ENCODE data around the gene GPR149.

The GPR149 gene

DNA sequence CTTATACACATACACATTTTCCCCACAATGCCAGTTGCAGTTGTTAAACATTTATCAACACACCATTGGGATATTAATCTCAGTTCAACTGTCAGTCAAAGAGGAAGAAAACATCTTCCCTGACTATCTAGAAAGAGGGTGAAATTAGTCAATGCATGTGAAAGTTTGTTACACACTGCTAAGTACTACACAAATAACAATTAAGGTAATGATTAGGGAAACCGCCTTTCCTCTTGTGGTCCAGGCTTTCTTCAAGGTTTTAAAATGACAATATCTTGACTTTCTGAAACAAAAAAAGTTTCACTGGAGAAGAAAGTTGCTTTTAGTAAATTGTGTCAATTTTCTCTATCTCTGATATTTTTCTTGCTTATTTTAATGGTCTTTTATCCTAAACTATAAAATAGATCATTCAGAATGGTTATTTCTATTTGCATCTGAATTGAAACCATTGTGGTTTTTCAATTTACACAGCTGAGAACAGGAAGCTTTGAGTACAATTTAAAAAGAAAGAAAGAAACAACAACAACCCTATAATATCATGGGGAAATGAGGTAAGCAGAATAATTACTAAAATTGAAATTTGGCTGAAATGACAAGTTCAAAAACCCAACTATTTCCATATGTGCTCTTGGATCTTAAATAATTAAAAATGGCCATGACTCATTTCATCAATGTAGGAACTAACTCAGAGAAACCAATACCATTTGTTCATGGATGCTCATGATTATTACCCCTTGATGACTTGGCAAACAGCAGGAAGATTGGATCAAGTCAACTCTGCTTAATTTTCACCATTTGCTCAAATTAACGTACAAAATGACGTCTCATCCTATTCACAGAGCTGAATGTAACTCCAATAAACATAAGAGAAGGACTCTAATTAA, 31.7 kb downstream of the GPR149 start:
- H3K4me3 ChIP-seq (ENCODE audit: low read depth in 1 of 2, low read length in 2 of 2) = no peak overlapping the region
- H3K27ac ChIP-seq (ENCODE audit: low read depth, low read length) = no peak overlapping the region
- H3K9me3 ChIP-seq (ENCODE audit: low read length) = no peaks in the 10 kb centered on the region
- H3K9ac ChIP-seq (ENCODE audit: low read length) = no peak overlapping the region
- H3K4me1 ChIP-seq (ENCODE audit: insufficient read depth, low read length) = no peaks in the 10 kb centered on the region
- no peaks in the 10 kb centered on the region for H3K36me3 ChIP-seq (ENCODE audit: insufficient read depth, low read length)
- H3K27me3 ChIP-seq (ENCODE audit: control insufficient read depth in 1 of 2, insufficient read depth in 2 of 2, low read length in 2 of 2) = no peaks in the 10 kb centered on the region

DNA sequence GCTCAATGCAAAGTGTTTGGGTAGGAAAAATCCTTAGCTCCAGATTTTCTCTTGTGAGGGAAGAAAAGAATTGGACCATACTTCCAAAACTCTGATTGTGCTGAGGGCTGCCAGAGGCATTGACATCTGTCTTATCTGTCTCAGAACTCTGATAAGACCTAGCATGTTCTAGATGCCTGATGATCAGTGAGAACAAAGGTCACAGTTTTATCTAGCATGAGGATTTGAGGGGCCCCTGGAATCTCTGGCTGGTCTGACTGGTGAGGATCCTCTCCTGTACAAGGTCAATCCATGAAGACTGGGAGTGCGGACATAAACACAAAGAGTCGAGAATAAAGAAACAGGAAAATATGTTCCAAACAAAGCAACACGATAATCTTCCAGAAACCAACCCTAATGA, 40.1 kb downstream of the GPR149 start:
- H3K27ac ChIP-seq (ENCODE audit: low read depth, low read length) = no peak overlapping the region
- H3K27me3 ChIP-seq (ENCODE audit: control insufficient read depth in 1 of 2, insufficient read depth in 2 of 2, low read length in 2 of 2) = no peaks in the 10 kb centered on the region
- no peaks in the 10 kb centered on the region for H3K36me3 ChIP-seq (ENCODE audit: insufficient read depth, low read length)

DNA sequence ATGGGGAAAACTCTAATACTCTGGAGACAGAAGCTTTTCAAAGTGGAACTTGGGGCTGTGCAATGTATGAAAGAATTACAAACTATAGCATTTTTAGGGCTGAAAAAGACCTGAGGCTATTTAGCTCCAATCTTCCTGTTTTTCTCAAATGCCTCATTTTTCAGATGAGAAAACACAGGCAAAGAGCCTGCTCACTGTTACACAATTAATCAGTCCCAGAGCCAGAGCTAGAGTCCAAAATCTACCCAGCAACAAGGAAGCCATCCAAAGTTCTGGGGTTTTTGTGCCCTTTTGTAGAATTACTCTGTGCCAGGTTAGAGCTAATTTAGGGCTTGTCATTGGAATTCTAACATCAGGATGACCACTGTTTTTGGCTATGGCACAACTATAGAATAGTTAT, 45.5 kb downstream of the GPR149 start:
- Histone ChIP-seq H3K4me1 (ENCODE audit: insufficient read depth, low read length) (no peaks in the 10 kb centered on the region), H3K36me3 (ENCODE audit: insufficient read depth, low read length) (no peaks in the 10 kb centered on the region), H3K9ac (ENCODE audit: low read length) (no peak overlapping the region), H3K27me3 (ENCODE audit: control insufficient read depth in 1 of 2, insufficient read depth in 2 of 2, low read length in 2 of 2) (no peaks in the 10 kb centered on the region), H3K4me3 (ENCODE audit: low read depth in 1 of 2, low read length in 2 of 2) (no peak overlapping the region), H3K9me3 (ENCODE audit: low read length) (no peaks in the 10 kb centered on the region), H3K27ac (ENCODE audit: low read depth, low read length) (no peak overlapping the region)

More for the DNA sequence above, 40.1 kb downstream of the GPR149 start:
- H3K4me3 ChIP-seq (ENCODE audit: low read depth in 1 of 2, low read length in 2 of 2) = no peak overlapping the region
- H3K9me3 ChIP-seq (ENCODE audit: low read length) = no peaks in the 10 kb centered on the region
- no peaks in the 10 kb centered on the region for H3K4me1 ChIP-seq (ENCODE audit: insufficient read depth, low read length)
- H3K9ac ChIP-seq (ENCODE audit: low read length) = no peak overlapping the region

DNA sequence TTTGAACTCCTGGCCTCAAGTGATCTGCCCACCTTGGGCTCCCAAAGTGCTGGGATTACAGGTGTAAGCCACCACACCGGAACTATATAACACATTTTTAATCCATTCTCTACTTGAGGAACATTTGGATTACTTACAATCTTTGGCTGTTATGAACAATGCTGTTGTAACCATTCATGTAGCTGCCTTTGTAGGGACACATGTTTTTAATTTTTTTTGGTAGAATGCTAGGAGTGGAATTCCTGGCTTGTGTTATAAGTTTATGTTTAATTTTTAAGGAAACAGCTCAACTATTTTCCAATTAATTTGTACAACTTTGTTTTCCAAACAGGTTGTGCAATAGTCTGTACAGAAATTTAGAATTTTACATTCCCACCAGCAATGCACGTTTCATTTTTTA, 51.7 kb downstream of the GPR149 start:
- H3K4me3 ChIP-seq (ENCODE audit: low read depth in 1 of 2, low read length in 2 of 2) = no peak overlapping the region
- H3K9ac ChIP-seq (ENCODE audit: low read length) = no peak overlapping the region
- no peaks in the 10 kb centered on the region for H3K27me3 ChIP-seq (ENCODE audit: control insufficient read depth in 1 of 2, insufficient read depth in 2 of 2, low read length in 2 of 2)
- no peaks in the 10 kb centered on the region for H3K9me3 ChIP-seq (ENCODE audit: low read length)
- H3K4me1 ChIP-seq (ENCODE audit: insufficient read depth, low read length) = no peaks in the 10 kb centered on the region
- no peaks in the 10 kb centered on the region for H3K36me3 ChIP-seq (ENCODE audit: insufficient read depth, low read length)
- H3K27ac ChIP-seq (ENCODE audit: low read depth, low read length) = no peak overlapping the region

DNA sequence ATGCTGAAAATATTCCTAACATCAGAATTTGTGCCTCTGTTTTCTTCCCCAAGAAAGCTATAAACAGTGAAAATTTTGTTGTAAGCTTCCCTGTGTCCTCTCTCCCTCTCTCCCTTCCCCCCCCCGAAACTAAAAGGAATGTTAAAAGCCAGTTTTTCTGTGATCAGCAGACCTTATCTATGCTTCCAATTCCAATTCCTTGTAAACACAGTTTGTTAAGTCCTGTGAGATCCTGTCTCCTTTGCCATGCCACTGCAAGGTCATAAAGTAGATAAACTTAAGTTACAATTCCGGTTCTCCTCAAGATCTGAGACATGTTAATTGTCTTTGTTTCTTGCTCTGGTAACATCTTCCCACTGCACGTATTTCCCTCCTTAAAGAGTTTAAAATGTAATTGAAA, 62.8 kb downstream of the GPR149 start:
- Histone ChIP-seq H3K9ac (ENCODE audit: low read length) (no peak overlapping the region), H3K27ac (ENCODE audit: low read depth, low read length) (no peak overlapping the region), H3K4me3 (ENCODE audit: low read depth in 1 of 2, low read length in 2 of 2) (no peak overlapping the region)

DNA sequence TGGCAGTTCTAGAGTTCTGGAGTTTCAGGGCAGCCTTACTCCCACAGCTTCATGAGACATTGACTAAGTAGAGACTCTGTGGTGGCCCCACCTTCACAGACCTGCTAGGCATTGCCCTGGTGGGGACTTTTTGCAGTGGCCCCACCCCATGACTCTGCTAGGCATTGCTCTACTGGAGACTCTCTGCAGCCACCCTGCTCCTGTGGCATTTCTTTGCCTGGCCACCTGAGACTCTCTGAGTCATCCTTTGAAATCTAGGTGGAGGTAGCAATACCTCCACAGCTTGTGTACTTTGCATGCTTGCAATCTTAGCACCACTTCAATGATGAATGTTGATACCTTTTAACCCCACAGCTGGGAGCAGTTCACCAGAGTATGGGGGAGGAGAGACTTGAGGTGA, 65.1 kb downstream of the GPR149 start:
- Histone ChIP-seq H3K9me3 (ENCODE audit: low read length) (no peaks in the 10 kb centered on the region), H3K9ac (ENCODE audit: low read length) (no peak overlapping the region), H3K4me3 (ENCODE audit: low read depth in 1 of 2, low read length in 2 of 2) (no peak overlapping the region), H3K36me3 (ENCODE audit: insufficient read depth, low read length) (no peaks in the 10 kb centered on the region), H3K4me1 (ENCODE audit: insufficient read depth, low read length) (no peaks in the 10 kb centered on the region), H3K27me3 (ENCODE audit: control insufficient read depth in 1 of 2, insufficient read depth in 2 of 2, low read length in 2 of 2) (no peaks in the 10 kb centered on the region), H3K27ac (ENCODE audit: low read depth, low read length) (no peak overlapping the region)

More for the DNA sequence above, 62.8 kb downstream of the GPR149 start:
- Histone ChIP-seq H3K36me3 (ENCODE audit: insufficient read depth, low read length) (no peaks in the 10 kb centered on the region), H3K27me3 (ENCODE audit: control insufficient read depth in 1 of 2, insufficient read depth in 2 of 2, low read length in 2 of 2) (no peaks in the 10 kb centered on the region), H3K4me1 (ENCODE audit: insufficient read depth, low read length) (no peaks in the 10 kb centered on the region), H3K9me3 (ENCODE audit: low read length) (no peaks in the 10 kb centered on the region)

DNA sequence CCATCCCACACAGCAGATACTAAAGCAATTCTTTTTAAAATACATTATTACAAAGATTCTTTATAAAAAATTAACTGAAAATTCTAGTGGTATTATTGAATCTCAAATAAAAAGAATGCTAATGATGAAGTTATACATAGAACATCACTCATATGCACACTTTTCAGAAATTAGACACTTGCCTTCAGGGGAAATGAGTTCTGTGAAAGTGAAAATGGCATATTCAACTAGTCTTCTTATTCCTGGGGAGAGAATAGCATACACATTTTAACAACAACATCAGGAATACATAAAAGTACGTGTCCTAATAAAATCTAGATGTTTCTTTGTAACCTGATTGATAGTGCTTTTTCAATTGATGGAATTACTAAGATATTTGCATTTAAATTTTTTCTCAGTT, 68.9 kb downstream of the GPR149 start:
- Histone ChIP-seq H3K36me3 (ENCODE audit: insufficient read depth, low read length) (no peaks in the 10 kb centered on the region), H3K27ac (ENCODE audit: low read depth, low read length) (no peak overlapping the region), H3K4me1 (ENCODE audit: insufficient read depth, low read length) (no peaks in the 10 kb centered on the region), H3K4me3 (ENCODE audit: low read depth in 1 of 2, low read length in 2 of 2) (no peak overlapping the region), H3K27me3 (ENCODE audit: control insufficient read depth in 1 of 2, insufficient read depth in 2 of 2, low read length in 2 of 2) (no peaks in the 10 kb centered on the region), H3K9ac (ENCODE audit: low read length) (no peak overlapping the region), H3K9me3 (ENCODE audit: low read length) (no peaks in the 10 kb centered on the region)

DNA sequence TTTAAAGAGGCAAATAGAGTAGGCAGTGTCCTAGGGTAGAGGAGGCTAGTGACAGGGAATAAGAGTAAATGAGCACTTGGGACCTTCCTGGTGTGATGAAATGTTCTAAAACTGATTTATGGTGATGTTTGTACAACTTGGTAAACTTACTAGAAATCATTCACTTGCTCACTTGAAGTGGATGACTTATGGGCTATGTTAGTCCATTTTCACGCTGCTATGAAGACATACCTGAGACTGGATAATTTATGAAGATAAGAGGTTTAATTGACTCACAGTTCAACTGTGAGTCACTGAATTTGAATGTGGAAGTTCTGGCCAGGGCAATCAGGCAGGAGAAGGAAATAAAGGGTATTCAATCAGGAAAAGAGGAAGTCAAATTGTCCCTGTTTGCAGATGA, 74.0 kb downstream of the GPR149 start:
- H3K36me3 ChIP-seq (ENCODE audit: insufficient read depth, low read length) = no peaks in the 10 kb centered on the region
- H3K9me3 ChIP-seq (ENCODE audit: low read length) = no peaks in the 10 kb centered on the region
- no peaks in the 10 kb centered on the region for H3K27me3 ChIP-seq (ENCODE audit: control insufficient read depth in 1 of 2, insufficient read depth in 2 of 2, low read length in 2 of 2)
- no peaks in the 10 kb centered on the region for H3K4me1 ChIP-seq (ENCODE audit: insufficient read depth, low read length)
- no peak overlapping the region for H3K27ac ChIP-seq (ENCODE audit: low read depth, low read length)
- H3K4me3 ChIP-seq (ENCODE audit: low read depth in 1 of 2, low read length in 2 of 2) = no peak overlapping the region
- H3K9ac ChIP-seq (ENCODE audit: low read length) = no peak overlapping the region

DNA sequence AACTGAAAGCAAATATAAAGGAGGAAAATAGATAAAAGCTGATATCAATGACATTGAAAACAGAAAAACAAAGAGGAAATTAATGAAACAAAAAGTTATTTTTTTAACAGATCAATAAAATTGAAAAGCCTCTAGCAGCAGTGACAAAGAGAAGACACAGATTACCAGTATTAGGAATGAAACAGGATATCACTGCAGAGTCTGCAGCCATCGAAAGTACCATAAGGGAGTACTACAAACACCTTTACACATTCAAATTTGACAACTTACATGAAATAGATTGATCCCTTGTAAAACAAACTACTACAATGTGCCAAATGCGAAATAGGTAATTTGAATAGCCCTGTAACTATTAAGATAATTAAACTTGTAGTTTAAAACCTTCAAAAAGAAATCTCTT, 80.8 kb downstream of the GPR149 start:
- Histone ChIP-seq H3K27ac (ENCODE audit: low read depth, low read length) (no peak overlapping the region), H3K9ac (ENCODE audit: low read length) (no peak overlapping the region), H3K36me3 (ENCODE audit: insufficient read depth, low read length) (no peaks in the 10 kb centered on the region), H3K9me3 (ENCODE audit: low read length) (no peaks in the 10 kb centered on the region), H3K4me3 (ENCODE audit: low read depth in 1 of 2, low read length in 2 of 2) (no peak overlapping the region), H3K4me1 (ENCODE audit: insufficient read depth, low read length) (no peaks in the 10 kb centered on the region), H3K27me3 (ENCODE audit: control insufficient read depth in 1 of 2, insufficient read depth in 2 of 2, low read length in 2 of 2) (no peaks in the 10 kb centered on the region)

DNA sequence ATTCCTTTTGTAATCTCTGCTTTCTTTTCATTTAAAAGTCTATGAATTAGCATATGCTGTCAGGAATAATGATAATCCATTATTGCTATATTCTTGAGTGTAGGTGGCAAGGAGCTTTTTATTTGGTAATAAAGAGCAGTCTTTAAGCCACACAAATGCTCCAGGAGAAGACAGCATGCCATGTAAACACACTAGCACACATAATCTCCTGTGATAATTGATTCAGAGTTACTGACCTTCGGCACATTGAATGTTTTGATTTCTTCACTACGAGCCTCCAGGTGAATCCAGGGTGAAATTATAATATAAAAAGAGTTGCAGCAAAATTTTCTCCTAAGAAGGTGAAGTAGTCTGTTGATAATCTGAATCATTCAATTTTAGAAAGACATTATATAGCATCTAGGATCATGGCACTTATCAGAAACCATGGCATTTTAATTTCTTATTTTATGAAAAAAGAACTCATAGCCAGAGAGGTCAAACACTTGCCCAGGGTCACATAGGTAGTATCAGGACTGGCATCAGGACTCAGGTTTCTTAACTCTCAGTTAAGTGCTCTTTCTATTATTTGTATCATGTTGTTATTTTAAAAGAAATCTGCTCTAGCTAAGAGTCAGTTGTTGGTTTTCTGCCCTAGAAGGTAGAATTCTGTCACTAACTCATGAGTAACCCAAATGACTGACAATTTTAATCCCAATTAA, 84.4 kb downstream of the GPR149 start:
- H3K27me3 ChIP-seq (ENCODE audit: control insufficient read depth in 1 of 2, insufficient read depth in 2 of 2, low read length in 2 of 2) = no peaks in the 10 kb centered on the region
- H3K9ac ChIP-seq (ENCODE audit: low read length) = no peak overlapping the region
- no peak overlapping the region for H3K27ac ChIP-seq (ENCODE audit: low read depth, low read length)
- H3K36me3 ChIP-seq (ENCODE audit: insufficient read depth, low read length) = no peaks in the 10 kb centered on the region
- no peaks in the 10 kb centered on the region for H3K4me1 ChIP-seq (ENCODE audit: insufficient read depth, low read length)
- H3K4me3 ChIP-seq (ENCODE audit: low read depth in 1 of 2, low read length in 2 of 2) = no peak overlapping the region
- H3K9me3 ChIP-seq (ENCODE audit: low read length) = no peaks in the 10 kb centered on the region

DNA sequence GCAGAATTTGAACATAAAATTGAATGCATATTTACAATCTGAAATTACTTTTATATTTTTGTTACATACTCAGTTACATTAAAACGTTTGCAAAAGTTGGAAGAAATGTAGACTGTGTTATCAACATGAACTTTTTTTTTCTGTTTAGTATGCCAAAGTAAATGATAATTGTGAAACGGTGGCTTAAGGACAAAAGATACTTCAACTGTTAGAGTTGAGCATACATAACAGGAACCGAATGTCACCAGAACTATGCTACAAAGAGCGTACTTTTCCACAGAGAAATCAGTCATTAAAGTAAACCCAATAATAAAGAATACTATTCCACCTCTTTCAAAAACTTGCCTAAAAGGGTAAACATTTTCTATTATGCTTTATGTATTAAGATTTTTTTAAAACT, 91.4 kb downstream of the GPR149 start:
- Histone ChIP-seq H3K36me3 (ENCODE audit: insufficient read depth, low read length) (no peaks in the 10 kb centered on the region), H3K27me3 (ENCODE audit: control insufficient read depth in 1 of 2, insufficient read depth in 2 of 2, low read length in 2 of 2) (no peaks in the 10 kb centered on the region), H3K4me1 (ENCODE audit: insufficient read depth, low read length) (no peaks in the 10 kb centered on the region), H3K4me3 (ENCODE audit: low read depth in 1 of 2, low read length in 2 of 2) (no peak overlapping the region), H3K9me3 (ENCODE audit: low read length) (no peaks in the 10 kb centered on the region), H3K27ac (ENCODE audit: low read depth, low read length) (no peak overlapping the region), H3K9ac (ENCODE audit: low read length) (no peak overlapping the region)

Measured in muscle layer of colon (tissue), 2 donors.